HepG2 (cell line): Measurements from ENCODE around the gene GNB1. TPM values are rescaled to one million over a fixed set of nuclear protein-coding genes. Genes with fewer than 3 reads are reported as not detected.

ENCODE experiments used
- ATAC-seq: fragments of 200-7000 bp; cut with Tn5 transposase; 3 replicates; pipeline ENCODE4 v1.9.1; 2020; ENCODE audit warnings: mild to moderate bottlenecking, moderate library complexity
- BruUV-seq: library from RNA; stranded (reverse); fragments of 400-500 nt; replicated peaks from 2 replicates; lab custom pipeline; 2021; lab: Mats Ljungman, UMichigan
- CTCF ChIA-PET: fragments of 300-600 bp; formaldehyde crosslinking; extraction: SDS; loops from one replicate; lab custom pipeline; 2021; ENCODE audit warnings: low total read pairs, inconsistent platforms, low intra/inter-chr PET ratio; lab: Yijun Ruan, JAX
- POLR2A ChIA-PET: fragments of 350-600 bp; sonication (Branson Sonifier 250); formaldehyde crosslinking; loops from one replicate; lab custom pipeline; 2020; ENCODE audit warnings: antibody characterized with exemption, inconsistent platforms; lab: Yijun Ruan, JAX
- DNase-seq: peaks from one replicate; pipeline ENCODE4 v3.0.0-alpha.2; 2015; ENCODE audit warnings: low spot score
- FAIRE-seq: peaks from 3 replicates; lab custom pipeline; 2011; peaks lifted over from hg19 to GRCh38; lab: Jason Lieb, UNC
- H2AFZ ChIP-seq: one replicate; pipeline ENCODE4 v1.6.1; 2011; ENCODE audit warnings: low read length, inconsistent platforms
- H3K27ac ChIP-seq: fragments of 300-600 bp; 3 replicates; pipeline ENCODE4 v1.8.0; 2011; ENCODE audit warnings: mixed run types, mild to moderate bottlenecking, mixed read lengths, low read length, inconsistent platforms; ENCODE audit not compliant: insufficient read depth; ENCODE audit errors: extremely low read length
- H3K27me3 ChIP-seq, 2 experiments: fragments of 200-600 bp in 1 of 2; 2 replicates in 1 of 2; 3 replicates in 1 of 2; pipeline versions ENCODE4 v1.6.0 to v1.8.0; 2011; ENCODE audit warnings: low read length in 2 of 2, mild to moderate bottlenecking in 2 of 2, moderate library complexity in 2 of 2, inconsistent platforms in 1 of 2; ENCODE audit not compliant: insufficient read depth in 2 of 2, control insufficient read depth in 1 of 2
- H3K36me3 ChIP-seq, 2 experiments: fragments of 200-600 bp in 1 of 2; replicated peaks in 1 of 2; 2 replicates in 1 of 2; 3 replicates in 1 of 2; pipeline versions ENCODE4 v1.5.1 to v1.8.0; 2011; ENCODE audit warnings: low read length in 2 of 2, inconsistent platforms in 1 of 2; ENCODE audit not compliant: insufficient read depth in 2 of 2, control insufficient read depth in 1 of 2
- H3K4me1 ChIP-seq: 2 replicates; pipeline ENCODE4 v1.5.1; 2012; ENCODE audit warnings: low read length, inconsistent platforms; ENCODE audit not compliant: insufficient read depth
- H3K4me2 ChIP-seq: 2 replicates; pipeline ENCODE4 v1.6.0; 2011; ENCODE audit warnings: low read depth, low read length, inconsistent platforms
- H3K4me3 ChIP-seq, 3 experiments: fragments of 200-600 bp in 1 of 3; sonication (generic), shearing (Covaris generic) in 1 of 3; replicated peaks in 1 of 3; 2 replicates each; pipeline ENCODE4 v1.5.1; 2011 to 2016; ENCODE audit warnings: low read length in 3 of 3, inconsistent platforms in 2 of 3, low read depth in 2 of 3, mild to moderate bottlenecking in 2 of 3, control low read depth in 1 of 3, mixed read lengths in 1 of 3; ENCODE audit not compliant: insufficient read depth in 1 of 3
- H3K79me2 ChIP-seq: one replicate; pipeline ENCODE4 v1.6.1; 2011; ENCODE audit warnings: low read length, inconsistent platforms; ENCODE audit not compliant: insufficient read depth
- H3K9ac ChIP-seq: 2 replicates; pipeline ENCODE4 v1.6.0; 2011; ENCODE audit warnings: mild to moderate bottlenecking, low read depth, low read length, inconsistent platforms; ENCODE audit not compliant: insufficient read depth
- H3K9me3 ChIP-seq: 2 replicates; pipeline ENCODE4 v1.5.1; 2012; ENCODE audit warnings: mild to moderate bottlenecking, low read length
- H4K20me1 ChIP-seq: 2 replicates; pipeline ENCODE4 v1.6.0; 2011; ENCODE audit warnings: inconsistent platforms, mild to moderate bottlenecking, low read length, moderate library complexity; ENCODE audit not compliant: insufficient read depth
- E2F5 ChIP-seq: sonication (generic); formaldehyde crosslinking; conservative IDR thresholded peaks from 2 replicates; pipeline ENCODE4 v1.4.0; 2020; ENCODE audit warnings: missing genetic modification reagents
- ETV6 ChIP-seq: sonication (generic); formaldehyde crosslinking; conservative IDR thresholded peaks from 2 replicates; pipeline ENCODE4 v1.4.0; 2020; ENCODE audit warnings: missing genetic modification reagents
- PCBP2 ChIP-seq: fragments of 200-400 bp; formaldehyde crosslinking; optimal IDR thresholded peaks from 2 replicates; pipeline ENCODE3; 2018; ENCODE audit warnings: low read length, low read depth; ENCODE audit not compliant: poor library complexity, severe bottlenecking
- RAD21 ChIP-seq: fragments of 450-650 bp; formaldehyde crosslinking; IDR thresholded peaks from 2 replicates; pipeline ENCODE4 v1.5.0; 2020; ENCODE audit warnings: mild to moderate bottlenecking
- REXO4 ChIP-seq: sonication (generic); formaldehyde crosslinking; IDR thresholded peaks from 2 replicates; pipeline ENCODE4 v1.8.0; 2022; ENCODE audit warnings: missing genetic modification reagents, mild to moderate bottlenecking, borderline replicate concordance
- RORA ChIP-seq: sonication (generic); formaldehyde crosslinking; IDR thresholded peaks from 2 replicates; pipeline ENCODE4 v1.5.0; 2020; ENCODE audit warnings: mild to moderate bottlenecking, missing genetic modification reagents, moderate library complexity
- ZHX2 ChIP-seq, 2 experiments: sonication (generic) in 1 of 2; formaldehyde crosslinking in 1 of 2; IDR thresholded peaks; 2 replicates each; pipeline versions ENCODE4 v1.6.1 to v1.9.0; 2014 to 2022; ENCODE audit warnings: antibody characterized with exemption in 1 of 2, borderline replicate concordance in 1 of 2, inconsistent platforms in 1 of 2, low read depth in 1 of 2, missing genetic modification reagents in 1 of 2
- ZNF30 ChIP-seq: sonication (generic); formaldehyde crosslinking; IDR thresholded peaks from 2 replicates; pipeline ENCODE4 v1.5.0; 2020; ENCODE audit warnings: mild to moderate bottlenecking, missing genetic modification reagents
- ZNF678 ChIP-seq: sonication (generic); formaldehyde crosslinking; IDR thresholded peaks from 2 replicates; pipeline ENCODE4 v1.4.0; 2020; ENCODE audit warnings: mild to moderate bottlenecking, missing genetic modification reagents
- ZNF691 ChIP-seq: sonication (generic); formaldehyde crosslinking; IDR thresholded peaks from 2 replicates; pipeline ENCODE4 v1.4.0; 2020; ENCODE audit warnings: missing genetic modification reagents, low read depth, mild to moderate bottlenecking, borderline replicate concordance
- ZNF703 ChIP-seq: sonication (generic); formaldehyde crosslinking; IDR thresholded peaks from 2 replicates; pipeline ENCODE4 v1.5.1; 2020; ENCODE audit warnings: missing genetic modification reagents, mild to moderate bottlenecking, moderate library complexity, borderline replicate concordance
- ZZZ3 ChIP-seq: sonication (generic); formaldehyde crosslinking; IDR thresholded peaks from 2 replicates; pipeline ENCODE4 v1.4.0; 2020; ENCODE audit warnings: missing genetic modification reagents, mild to moderate bottlenecking, borderline replicate concordance
- WGBS: methylation state at CpG from one replicate; pipeline ENCODE4 v1.1.6; 2017; ENCODE audit warnings: low lambda C conversion rate; 5-methylcytosine and 5-hydroxymethylcytosine counted together
- in situ Hi-C: cut with HindIII; loops from 2 replicates; pipeline ENCODE4 v1.10.0; 2017; ENCODE audit warnings: low pct_unique_long_range_greater_than_20kb; ENCODE audit not compliant: extremely low pct_ligation_motif_present
- intact Hi-C: fragments of 100-400 bp; cut with micrococcal nuclease; formaldehyde crosslinking; loops from one replicate; pipeline ENCODE4 v1.10.0; 2022; ENCODE audit not compliant: unreplicated experiment
- polyA plus RNA-seq, 8 experiments: library from polyadenylated mRNA; depleted of rRNA in 3 of 8; stranded (reverse) in 7 of 8; unstranded in 1 of 8; fragments of >200 nt; fragmentation: Illumina TruSeq in 4 of 8; extraction: Trizol in 4 of 8; gene quantifications; 2 replicates each; pipeline versions ENCODE4 v1.2.1 to v1.2.3, GENCODE V29; 2011 to 2016; ENCODE audit warnings: low read depth in 4 of 8, missing spikeins in 1 of 8, mixed read lengths in 1 of 8; ENCODE audit not compliant: insufficient read depth in 1 of 8
- total RNA-seq, 5 experiments: library from RNA; depleted of rRNA; stranded (reverse); fragments of >200 nt; fragmentation: Illumina TruSeq; extraction: Trizol; gene quantifications; 2 replicates each; pipeline ENCODE4 v1.2.3, GENCODE V29; 2016; ENCODE audit warnings: low read depth in 1 of 5
- TF ChIP-seq, protein P1 (sequence below): IDR thresholded peaks from 2 replicates; pipeline ENCODE4 v1.6.1; 2018; ENCODE audit warnings: missing genetic modification reagents
- TF ChIP-seq, protein P2 (sequence below): sonication (generic); formaldehyde crosslinking; IDR thresholded peaks from 2 replicates; pipeline ENCODE4 v1.8.0; 2022; ENCODE audit warnings: missing genetic modification reagents, low read depth, mild to moderate bottlenecking, borderline replicate concordance

Gene GNB1
- total and polyA plus RNA-seq, 2 of the 13 experiments (the other 11 are each of a cell fraction or from before 2014, with no cell fraction given), result 66.2 to 327 TPM

DNA sequence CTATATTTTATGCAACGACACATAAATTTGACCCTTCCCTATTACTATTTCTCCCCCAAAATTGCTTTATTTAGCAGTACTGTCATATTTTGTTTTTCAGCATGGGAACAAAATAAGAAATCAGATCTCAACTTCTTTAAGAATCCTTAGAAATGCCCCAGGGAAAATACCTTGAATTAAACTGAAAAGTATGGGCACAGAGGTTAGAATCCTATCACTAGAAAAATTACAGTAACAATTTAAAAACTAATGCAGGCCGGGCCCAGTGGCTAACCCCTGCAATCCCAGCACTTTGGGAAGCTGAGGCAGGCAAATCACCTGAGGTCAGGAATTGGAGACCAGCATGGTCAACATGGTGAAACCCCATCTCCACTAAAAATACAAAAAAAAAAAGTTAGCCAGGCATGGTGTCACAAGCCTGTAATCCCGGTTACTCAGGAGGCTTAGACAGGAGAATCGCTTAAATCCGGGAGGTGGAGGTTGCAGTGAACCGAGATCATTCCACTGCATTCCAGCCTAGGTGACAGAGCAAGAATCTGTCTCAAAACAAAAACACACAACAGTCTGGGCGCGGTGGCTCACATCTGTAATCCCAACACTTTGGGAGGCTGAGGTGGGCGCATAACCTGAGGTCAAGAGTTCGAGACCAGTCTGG lies 51.4 kb downstream of the GNB1 start:
- ChIA-PET CTCF (no interaction called here), POLR2A (no interaction called here)
- ATAC-seq, result no peak
- Histone ChIP-seq H2AFZ (no peak overlapping the region), H3K9me3 (no peaks in the 10 kb centered on the region), H3K79me2 (peaks cover 61% of the 10 kb centered on the region), H3K4me2 (no peak overlapping the region), H3K27ac (no peak overlapping the region), H3K4me3 (no peak overlapping the region), H3K4me1 (peaks cover 22% of the 10 kb centered on the region), H3K9ac (no peak overlapping the region), H4K20me1 (peaks cover 37% of the 10 kb centered on the region), H3K36me3 (peaks cover 12 to 16% of the 10 kb centered on the region in 2 experiments; a peak in 4 of 5 replicates), H3K27me3 (no peaks in the 10 kb centered on the region)
- intact Hi-C loops (no loop called here), in situ Hi-C loops (no loop called here)
- no TSS peak for BruUV-seq
- DNase-seq, result no peak
- WGBS, result 96% methylated on average over 10 of the region's 10 CpGs
- FAIRE-seq, result no peak
- TF ChIP-seq PCBP2 (no peak), ZNF703 (no peak), ZNF691 (CRISPR knock-in tag) (no peak), ETV6 (CRISPR knock-in tag) (no peak), RORA (CRISPR knock-in tag) (no peak), REXO4 (CRISPR knock-in tag) (no peak), ZNF30 (no peak), RAD21 (CRISPR knock-in tag) (no peak), ZNF678 (CRISPR knock-in tag) (no peak), ZHX2 (IDR thresholded peaks at IDR 0.05; ENCODE audit: low read depth) (no peak), ZHX2 (CRISPR knock-in tag; IDR thresholded peaks at IDR 0.05; ENCODE audit: borderline replicate concordance) (no peak), E2F5 (CRISPR knock-in tag) (no peak), ZZZ3 (no peak)
- TF ChIP-seq, protein P1, sequence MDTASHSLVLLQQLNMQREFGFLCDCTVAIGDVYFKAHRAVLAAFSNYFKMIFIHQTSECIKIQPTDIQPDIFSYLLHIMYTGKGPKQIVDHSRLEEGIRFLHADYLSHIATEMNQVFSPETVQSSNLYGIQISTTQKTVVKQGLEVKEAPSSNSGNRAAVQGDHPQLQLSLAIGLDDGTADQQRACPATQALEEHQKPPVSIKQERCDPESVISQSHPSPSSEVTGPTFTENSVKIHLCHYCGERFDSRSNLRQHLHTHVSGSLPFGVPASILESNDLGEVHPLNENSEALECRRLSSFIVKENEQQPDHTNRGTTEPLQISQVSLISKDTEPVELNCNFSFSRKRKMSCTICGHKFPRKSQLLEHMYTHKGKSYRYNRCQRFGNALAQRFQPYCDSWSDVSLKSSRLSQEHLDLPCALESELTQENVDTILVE (CRISPR knock-in tag), result no peak
- TF ChIP-seq, protein P2, sequence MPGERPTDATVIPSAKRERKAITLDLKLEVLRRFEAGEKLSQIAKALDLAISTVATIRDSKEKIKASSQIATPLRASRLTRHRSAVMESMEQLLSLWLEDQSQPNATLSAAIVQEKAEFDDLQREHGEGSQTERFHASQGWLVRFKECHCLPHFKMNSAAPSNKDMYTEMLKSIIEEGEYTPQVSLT (CRISPR knock-in tag), result no peak
